Activated T-helper 1 cell treated with Interleukin-2 at 50 U/mL for 16 hours (primary cell): ENCODE measurements around the gene PSMD5.

Experiments used
- DNase-seq: peaks from one replicate; pipeline ENCODE4 v3.0.0-alpha.2; 2020; ENCODE audit warnings: low read depth

The PSMD5 gene

GRCh38 chr9:120874226-120875194 is 31.8 kb upstream of the PSMD5 start:
- no peak for DNase-seq

- DNase-seq: no peak
These were observed 30.8 kb upstream of the PSMD5 start for GRCh38 chr9:120873512-120873911.

GRCh38 chr9:120872791-120873502 is 30.2 kb upstream of the PSMD5 start:
- DNase-seq: no peak

GRCh38 chr9:120870206-120870605 is 27.5 kb upstream of the PSMD5 start:
- no peak for DNase-seq

- no peak for DNase-seq
These were observed 27.0 kb upstream of the PSMD5 start for GRCh38 chr9:120869726-120870125.

- DNase-seq: no peak
These were observed 26.6 kb upstream of the PSMD5 start for GRCh38 chr9:120869360-120869687.

- DNase-seq: peak; percentile 94
These were observed 26.1 kb upstream of the PSMD5 start for GRCh38 chr9:120868676-120869359.

GRCh38 chr9:120868339-120868675 is 25.6 kb upstream of the PSMD5 start:
- DNase-seq: no peak

- no peak for DNase-seq
These were observed 25.1 kb upstream of the PSMD5 start for GRCh38 chr9:120867676-120868338.

- no peak for DNase-seq
These were observed 23.9 kb upstream of the PSMD5 start for GRCh38 chr9:120866651-120867050.

- DNase-seq: no peak
These were observed 23.1 kb upstream of the PSMD5 start for GRCh38 chr9:120865809-120866208.

- no peak for DNase-seq
These were observed 22.5 kb upstream of the PSMD5 start for GRCh38 chr9:120865176-120865575.

- DNase-seq: no peak
These were observed 22.0 kb upstream of the PSMD5 start for GRCh38 chr9:120864719-120865118.

- no peak for DNase-seq
These were observed 21.1 kb upstream of the PSMD5 start for GRCh38 chr9:120863833-120864232.

GRCh38 chr9:120862452-120862851 is 19.7 kb upstream of the PSMD5 start:
- DNase-seq: no peak

GRCh38 chr9:120861935-120862334 is 19.2 kb upstream of the PSMD5 start:
- DNase-seq: no peak

GRCh38 chr9:120860083-120860482 is 17.4 kb upstream of the PSMD5 start:
- no peak for DNase-seq

- no peak for DNase-seq
These were observed 16.6 kb upstream of the PSMD5 start for GRCh38 chr9:120859361-120859760.

GRCh38 chr9:120857902-120858301 is 15.2 kb upstream of the PSMD5 start:
- no peak for DNase-seq

GRCh38 chr9:120857481-120857880 is 14.8 kb upstream of the PSMD5 start:
- no peak for DNase-seq

GRCh38 chr9:120856700-120857099 is 14.0 kb upstream of the PSMD5 start:
- DNase-seq: no peak
